GM12878 (cell line): ENCODE measurements around the gene SPRY2. TPM values are rescaled to one million over a fixed set of nuclear protein-coding genes. Genes with fewer than 3 reads are reported as not detected.

ENCODE experiments used
- ATAC-seq: fragments of 200-7000 bp; cut with Tn5 transposase; 3 replicates; pipeline ENCODE4 v1.9.1; 2020; ENCODE audit warnings: mild to moderate bottlenecking, moderate library complexity
- BruUV-seq: library from RNA; stranded (reverse); fragments of 400-500 nt; replicated peaks from 2 replicates; lab custom pipeline; 2021; lab: Mats Ljungman, UMichigan
- CTCF ChIA-PET: fragments of 300-600 bp; sonication (Branson Sonifier 250); formaldehyde crosslinking; extraction: SDS; loops from one replicate; lab custom pipeline; 2021; ENCODE audit warnings: inconsistent platforms; lab: Yijun Ruan, JAX
- POLR2A ChIA-PET: fragments of 350-600 bp; formaldehyde crosslinking; extraction: SDS; loops from one replicate; lab custom pipeline; 2021; ENCODE audit warnings: inconsistent platforms; lab: Charles Lee
- RAD21 ChIA-PET: fragments of 300-600 bp; sonication (Branson Sonifier 250); formaldehyde crosslinking; loops from one replicate; lab custom pipeline; 2023; ENCODE audit warnings: antibody characterized with exemption; ENCODE audit not compliant: unreplicated experiment; lab: Charles Lee
- SMC1A ChIA-PET: fragments of 300-600 bp; sonication (Branson Sonifier 250); formaldehyde crosslinking; loops from one replicate; lab custom pipeline; 2023; ENCODE audit not compliant: unreplicated experiment, uncharacterized antibody; lab: Charles Lee
- DNase-seq: peaks from one replicate; pipeline ENCODE4 v3.0.0-alpha.2; 2011; ENCODE audit warnings: low read depth, low spot score
- FAIRE-seq: peaks from 3 replicates; lab custom pipeline; 2011; peaks lifted over from hg19 to GRCh38; lab: Jason Lieb, UNC
- H2AFZ ChIP-seq: 2 replicates; pipeline ENCODE4 v1.6.0; 2011; ENCODE audit warnings: low read depth, low read length, control low read depth; ENCODE audit not compliant: control insufficient read depth
- H3K27ac ChIP-seq: 2 replicates; pipeline ENCODE4 v1.5.1; 2011; ENCODE audit warnings: control low read depth; ENCODE audit not compliant: control insufficient read depth, insufficient read depth
- H3K27me3 ChIP-seq, 2 experiments: replicated peaks in 1 of 2; 2 replicates each; pipeline versions ENCODE4 v1.6.0 to v1.6.1; 2011; ENCODE audit warnings: low read length in 1 of 2; ENCODE audit not compliant: control insufficient read depth in 2 of 2, insufficient read depth in 2 of 2
- H3K36me3 ChIP-seq, 2 experiments: 2 replicates each; pipeline ENCODE4 v1.5.1; 2011; ENCODE audit warnings: low read length in 1 of 2; ENCODE audit not compliant: control insufficient read depth in 2 of 2, insufficient read depth in 2 of 2
- H3K4me1 ChIP-seq: 2 replicates; pipeline ENCODE4 v1.6.1; 2011; ENCODE audit warnings: mild to moderate bottlenecking, low read length, moderate library complexity, mixed read lengths; ENCODE audit not compliant: control insufficient read depth, insufficient read depth
- H3K4me2 ChIP-seq: 2 replicates; pipeline ENCODE4 v1.6.0; 2011; ENCODE audit warnings: control low read depth; ENCODE audit not compliant: control insufficient read depth, insufficient read depth
- H3K4me3 ChIP-seq: fragments of 200-600 bp; sonication (generic); 2 replicates; pipeline ENCODE4 v1.5.1; 2016
- H3K79me2 ChIP-seq: 2 replicates; pipeline ENCODE4 v1.6.0; 2011; ENCODE audit warnings: low read length; ENCODE audit not compliant: control insufficient read depth, insufficient read depth
- H3K9ac ChIP-seq: 2 replicates; pipeline ENCODE4 v1.8.0; 2011; ENCODE audit warnings: low read length, control low read depth, mixed read lengths; ENCODE audit not compliant: control insufficient read depth, insufficient read depth
- H3K9me3 ChIP-seq: replicated peaks from 3 replicates; pipeline ENCODE4 v1.5.1; 2011; ENCODE audit warnings: mild to moderate bottlenecking, low read length; ENCODE audit not compliant: control insufficient read depth, insufficient read depth
- H4K20me1 ChIP-seq: 2 replicates; pipeline ENCODE4 v1.6.0; 2011; ENCODE audit not compliant: control insufficient read depth, insufficient read depth
- ASH2L ChIP-seq: fragments of 300-600, 200-600 bp; sonication (generic); IDR thresholded peaks from 2 replicates; pipeline ENCODE4 v1.6.1; 2017; ENCODE audit warnings: low read depth, mild to moderate bottlenecking, borderline replicate concordance
- CEBPZ ChIP-seq: fragments of 150-350 bp; IDR thresholded peaks from 2 replicates; pipeline ENCODE4 v1.6.1; 2016; ENCODE audit warnings: low read depth, low read length
- E2F4 ChIP-seq: IDR thresholded peaks from 2 replicates; pipeline ENCODE4 v1.6.1; 2012; ENCODE audit warnings: low read depth, low read length, improper control_type of control experiment
- E2F8 ChIP-seq: fragments of 450-650 bp; IDR thresholded peaks from 2 replicates; pipeline ENCODE4 v1.6.1; 2018; ENCODE audit warnings: mild to moderate bottlenecking, low read depth, moderate library complexity; ENCODE audit not compliant: partially characterized antibody
- IRF5 ChIP-seq: fragments of 450-650 bp; IDR thresholded peaks from 2 replicates; pipeline ENCODE4 v1.6.1; 2017; ENCODE audit warnings: borderline replicate concordance
- JUND ChIP-seq: IDR thresholded peaks from 2 replicates; pipeline ENCODE4 v1.6.1; 2012; ENCODE audit warnings: low read depth, mild to moderate bottlenecking, low read length, improper control_type of control experiment, moderate library complexity
- MAX ChIP-seq: IDR thresholded peaks from 2 replicates; pipeline ENCODE4 v1.6.1; 2012; ENCODE audit warnings: low read depth, low read length, improper control_type of control experiment
- SKIL ChIP-seq: fragments of 450-650 bp; IDR thresholded peaks from 2 replicates; pipeline ENCODE4 v1.6.1; 2017; ENCODE audit warnings: mild to moderate bottlenecking, low read depth, inconsistent platforms; ENCODE audit not compliant: poor library complexity, severe bottlenecking
- TAF1 ChIP-seq: IDR thresholded peaks from 2 replicates; pipeline ENCODE4 v1.6.1; 2011; ENCODE audit warnings: mild to moderate bottlenecking, low read depth, low read length, borderline replicate concordance
- TBL1XR1 ChIP-seq: IDR thresholded peaks from 2 replicates; pipeline ENCODE4 v1.6.1; 2012; ENCODE audit warnings: low read depth, low read length, improper control_type of control experiment
- ZNF217 ChIP-seq: fragments of 450-650 bp; IDR thresholded peaks from 2 replicates; pipeline ENCODE4 v1.6.1; 2017; ENCODE audit warnings: antibody characterized with exemption, mild to moderate bottlenecking
- ZNF384 ChIP-seq: IDR thresholded peaks from 2 replicates; pipeline ENCODE4 v1.6.1; 2012; ENCODE audit warnings: low read depth, mild to moderate bottlenecking, low read length, improper control_type of control experiment, borderline replicate concordance
- WGBS: methylation state at CpG from one replicate; pipeline ENCODE4 v1.1.6; 2016; ENCODE audit warnings: low lambda C conversion rate; ENCODE audit not compliant: insufficient replicate concordance, insufficient coverage; ENCODE audit errors: missing lambda C conversion rate; 5-methylcytosine and 5-hydroxymethylcytosine counted together
- in situ Hi-C: fragments of 300-500 bp; cut with MboI; formaldehyde crosslinking; loops from 9 replicates; pipeline ENCODE4 v1.14.3; 2018; ENCODE audit warnings: mixed read lengths
- intact Hi-C: fragments of 100-400 bp; cut with micrococcal nuclease; formaldehyde crosslinking; loops from one replicate; pipeline ENCODE4 v1.14.2; 2022; ENCODE audit not compliant: unreplicated experiment
- polyA plus RNA-seq, 11 experiments: library from polyadenylated mRNA; depleted of rRNA in 4 of 11; unstranded in 6 of 11; stranded (reverse) in 5 of 11; fragments of >200 nt; fragmentation: Nextera tagmentation in 4 of 11; fragmentation: Illumina TruSeq in 1 of 11; extraction: Ambion mirVana in 4 of 11; extraction: Trizol in 1 of 11; gene quantifications; 1 replicate in 1 of 11; 2 replicates in 10 of 11; pipeline versions ENCODE4 v1.2.1 to v1.2.3, GENCODE V29; 2011 to 2016; ENCODE audit warnings: inconsistent platforms in 2 of 11, missing spikeins in 2 of 11, low read depth in 1 of 11
- total RNA-seq, 4 experiments: library from RNA; depleted of rRNA in 3 of 4; stranded (reverse); fragments of >200 nt in 3 of 4; fragmentation: Illumina TruSeq in 1 of 4; extraction: Trizol in 1 of 4; gene quantifications; 2 replicates each; pipeline versions ENCODE4 v1.2.1 to v1.2.3, GENCODE V29; 2013 to 2021

SPRY2 gene
- total and polyA plus RNA-seq, 10 of the 15 experiments (the other 5 are each of a cell fraction or from before 2014, with no cell fraction given), result 1.8 to 82.1 (median 9.2) TPM

GRCh38 chr13:80376554-80376953, 35.6 kb upstream of the SPRY2 start:
- no peak overlapping the region for H3K4me2 ChIP-seq
- no peak overlapping the region for H2AFZ ChIP-seq
- no peaks in the 10 kb centered on the region for H3K27me3 ChIP-seq
- ChIA-PET CTCF (interaction anchor here (1.1 to 3.6 kb wide), 3 partner anchors 10 to 33 kb away, joined by 3 to 22 read pairs (median 7); no protein-coding TSS in a partner anchor), SMC1A (interaction anchor here (0.7 to 2.2 kb wide), 7 partner anchors 8 to 778 kb away, joined by 3 to 7 read pairs (median 4); no protein-coding TSS in a partner anchor), POLR2A (interaction anchor here (0.7 to 0.8 kb wide), 3 partner anchors 20 to 1851 kb away, joined by 5 to 10 read pairs (median 6); no protein-coding TSS in a partner anchor), RAD21 (interaction anchor here (0.7 to 1.8 kb wide), 6 partner anchors 9 to 355 kb away, joined by 3 to 13 read pairs (median 3); no protein-coding TSS in a partner anchor)
- H3K9ac ChIP-seq, result no peak overlapping the region
- H3K79me2 ChIP-seq, result no peaks in the 10 kb centered on the region
- WGBS, result 0% methylated on average over 1 of the region's 1 CpG
- no peak for FAIRE-seq
- intact Hi-C loops (no loop called here), in situ Hi-C loops (no loop called here)
- H3K4me1 ChIP-seq, result no peaks in the 10 kb centered on the region
- H4K20me1 ChIP-seq, result no peaks in the 10 kb centered on the region
- no peak overlapping the region for H3K4me3 ChIP-seq
- DNase-seq, result no peak
- H3K27ac ChIP-seq, result no peak overlapping the region
- ATAC-seq, result no peak
- H3K36me3 ChIP-seq, result no peaks in the 10 kb centered on the region
- no TSS peak for BruUV-seq
- no peaks in the 10 kb centered on the region for H3K9me3 ChIP-seq
- TF ChIP-seq TBL1XR1 (no peak), SKIL (no peak), E2F8 (no peak), ZNF217 (no peak), ZNF384 (no peak), ASH2L (no peak), JUND (no peak), IRF5 (no peak), MAX (no peak), E2F4 (no peak), TAF1 (no peak), CEBPZ (no peak)
